ENCODE results near the gene PLSCR3. TPM values are rescaled to one million over a fixed set of nuclear protein-coding genes. Genes with fewer than 3 reads are reported as not detected.
A peak's percentile ranks its signal among the peaks of the same experiment; 100 is the strongest.

PLSCR3 gene
- total RNA-seq, 1 experiment from 2014 or later: 15.2 TPM

DNA sequence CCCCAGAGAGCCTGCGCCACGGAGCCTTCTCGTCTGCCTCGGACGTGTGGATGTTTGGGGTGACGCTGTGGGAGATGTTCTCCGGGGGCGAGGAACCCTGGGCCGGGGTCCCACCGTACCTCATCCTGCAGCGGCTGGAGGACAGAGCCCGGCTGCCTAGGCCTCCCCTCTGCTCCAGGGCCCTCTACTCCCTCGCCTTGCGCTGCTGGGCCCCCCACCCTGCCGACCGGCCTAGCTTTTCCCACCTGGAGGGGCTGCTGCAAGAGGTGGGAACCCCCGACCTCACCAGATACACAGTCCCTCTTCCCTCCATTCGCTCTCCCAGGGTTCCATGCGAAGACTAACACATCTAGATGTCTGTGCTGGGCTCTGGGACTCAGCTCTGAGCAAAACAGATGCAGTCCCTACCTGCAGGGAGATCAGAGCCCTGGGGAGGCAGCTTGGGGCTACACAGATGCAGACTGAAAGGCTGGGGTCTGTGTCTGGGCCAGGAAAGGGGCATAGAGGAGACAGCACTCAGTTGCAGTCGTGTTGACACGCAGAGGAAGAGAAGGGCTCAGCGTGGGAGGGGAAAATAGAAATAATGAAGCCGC lies 9.7 kb downstream of the PLSCR3 start:
- H3K27ac ChIP-seq (ENCODE audit: low read depth, low read length, poor library complexity, severe bottlenecking): no peak overlapping the region
- H3K9me3 ChIP-seq (ENCODE audit: low read depth, low read length, poor library complexity, severe bottlenecking): no peaks in the 10 kb centered on the region
- no peaks in the 10 kb centered on the region for H3K27me3 ChIP-seq (replicated peaks; ENCODE audit: insufficient read depth, low read depth, low read length, poor library complexity)
- DNase-seq (ENCODE audit: low spot score): no peak
- intact Hi-C loops (cut with micrococcal nuclease; ENCODE audit: unreplicated experiment): no loop called here
- POLR2A ChIA-PET (ENCODE audit: low non-redundant PET): no interaction called here
- CTCF ChIA-PET: no interaction called here
- no peaks in the 10 kb centered on the region for H3K4me1 ChIP-seq (ENCODE audit: insufficient read depth, low read length, poor library complexity, severe bottlenecking)
- H3K4me3 ChIP-seq (ENCODE audit: low read depth, low read length, poor library complexity, severe bottlenecking): peak overlapping the region; percentile 44
- H3K36me3 ChIP-seq (ENCODE audit: insufficient read depth, low read length, poor library complexity, severe bottlenecking): no peaks in the 10 kb centered on the region
- BruUV-seq (replicated peaks): no TSS peak
- TF ChIP-seq EZH2 (IDR thresholded peaks at IDR 0.05; ENCODE audit: borderline replicate concordance, low read depth, low read length, poor library complexity, severe bottlenecking): no peak
- TF ChIP-seq, protein P1, sequence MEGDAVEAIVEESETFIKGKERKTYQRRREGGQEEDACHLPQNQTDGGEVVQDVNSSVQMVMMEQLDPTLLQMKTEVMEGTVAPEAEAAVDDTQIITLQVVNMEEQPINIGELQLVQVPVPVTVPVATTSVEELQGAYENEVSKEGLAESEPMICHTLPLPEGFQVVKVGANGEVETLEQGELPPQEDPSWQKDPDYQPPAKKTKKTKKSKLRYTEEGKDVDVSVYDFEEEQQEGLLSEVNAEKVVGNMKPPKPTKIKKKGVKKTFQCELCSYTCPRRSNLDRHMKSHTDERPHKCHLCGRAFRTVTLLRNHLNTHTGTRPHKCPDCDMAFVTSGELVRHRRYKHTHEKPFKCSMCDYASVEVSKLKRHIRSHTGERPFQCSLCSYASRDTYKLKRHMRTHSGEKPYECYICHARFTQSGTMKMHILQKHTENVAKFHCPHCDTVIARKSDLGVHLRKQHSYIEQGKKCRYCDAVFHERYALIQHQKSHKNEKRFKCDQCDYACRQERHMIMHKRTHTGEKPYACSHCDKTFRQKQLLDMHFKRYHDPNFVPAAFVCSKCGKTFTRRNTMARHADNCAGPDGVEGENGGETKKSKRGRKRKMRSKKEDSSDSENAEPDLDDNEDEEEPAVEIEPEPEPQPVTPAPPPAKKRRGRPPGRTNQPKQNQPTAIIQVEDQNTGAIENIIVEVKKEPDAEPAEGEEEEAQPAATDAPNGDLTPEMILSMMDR (conservative IDR thresholded peaks at IDR 0.05; ENCODE audit: low read depth, low read length): no peak

DNA sequence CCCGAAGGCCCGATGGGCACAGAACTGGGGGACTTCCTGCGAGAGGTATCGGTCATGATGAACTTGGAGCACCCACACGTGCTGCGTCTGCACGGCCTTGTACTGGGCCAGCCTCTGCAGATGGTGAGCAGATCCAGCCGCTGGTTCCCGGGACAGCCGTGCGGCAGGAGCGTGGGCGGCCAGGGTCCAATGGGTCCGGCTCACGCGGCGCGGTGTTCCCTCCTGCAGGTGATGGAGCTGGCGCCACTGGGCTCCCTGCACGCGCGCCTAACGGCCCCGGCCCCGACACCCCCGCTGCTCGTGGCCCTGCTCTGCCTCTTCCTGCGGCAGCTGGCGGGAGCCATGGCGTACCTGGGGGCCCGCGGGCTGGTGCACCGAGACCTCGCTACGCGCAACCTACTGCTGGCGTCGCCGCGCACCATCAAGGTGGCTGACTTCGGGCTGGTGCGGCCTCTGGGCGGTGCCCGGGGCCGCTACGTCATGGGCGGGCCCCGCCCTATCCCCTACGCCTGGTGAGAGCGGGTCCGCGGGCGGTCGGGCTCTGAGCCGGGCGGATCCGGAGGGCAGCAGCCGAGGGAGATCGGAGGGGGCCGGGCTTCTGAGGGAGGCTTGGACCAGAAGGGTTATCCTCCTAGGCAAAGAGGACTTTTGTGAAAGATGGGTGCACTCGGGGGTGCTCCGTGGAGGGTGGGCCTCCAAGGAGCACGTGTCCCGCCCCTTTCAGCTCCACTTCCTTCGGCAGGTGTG lies 10.4 kb downstream of the PLSCR3 start:
- Histone ChIP-seq H3K36me3 (ENCODE audit: insufficient read depth, low read length, poor library complexity, severe bottlenecking) (no peaks in the 10 kb centered on the region), H3K9me3 (ENCODE audit: low read depth, low read length, poor library complexity, severe bottlenecking) (no peaks in the 10 kb centered on the region), H3K4me1 (ENCODE audit: insufficient read depth, low read length, poor library complexity, severe bottlenecking) (no peaks in the 10 kb centered on the region), H3K4me3 (ENCODE audit: low read depth, low read length, poor library complexity, severe bottlenecking) (peak overlapping the region; percentile 44), H3K27ac (ENCODE audit: low read depth, low read length, poor library complexity, severe bottlenecking) (no peak overlapping the region), H3K27me3 (replicated peaks; ENCODE audit: insufficient read depth, low read depth, low read length, poor library complexity) (no peaks in the 10 kb centered on the region)
- TF ChIP-seq, protein P1 (conservative IDR thresholded peaks at IDR 0.05; ENCODE audit: low read depth, low read length): no peak
- no peak for TF ChIP-seq EZH2 (IDR thresholded peaks at IDR 0.05; ENCODE audit: borderline replicate concordance, low read depth, low read length, poor library complexity, severe bottlenecking)
- DNase-seq (ENCODE audit: low spot score): peak; percentile 74
- ChIA-PET POLR2A (ENCODE audit: low non-redundant PET) (no interaction called here), CTCF (no interaction called here)
- no TSS peak for BruUV-seq (replicated peaks)
- intact Hi-C loops (cut with micrococcal nuclease; ENCODE audit: unreplicated experiment): no loop called here

DNA sequence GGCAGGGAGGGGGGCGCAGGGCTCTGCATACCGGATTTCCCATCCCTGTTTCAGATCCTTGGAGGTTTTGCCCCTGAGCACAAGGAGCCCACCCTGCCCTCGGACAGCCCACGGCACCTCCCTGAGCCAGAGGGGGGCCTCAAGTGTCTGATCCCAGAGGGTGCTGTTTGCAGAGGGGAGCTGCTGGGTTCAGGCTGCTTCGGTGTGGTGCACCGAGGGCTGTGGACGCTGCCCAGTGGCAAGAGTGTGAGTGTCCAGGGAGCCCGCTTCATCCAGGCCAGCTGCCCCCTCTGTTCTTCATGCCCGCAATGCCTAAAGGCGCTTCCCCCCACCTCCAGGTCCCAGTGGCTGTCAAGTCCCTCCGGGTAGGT lies 11.0 kb downstream of the PLSCR3 start:
- no peak overlapping the region for H3K27ac ChIP-seq (ENCODE audit: low read depth, low read length, poor library complexity, severe bottlenecking)
- no peaks in the 10 kb centered on the region for H3K4me1 ChIP-seq (ENCODE audit: insufficient read depth, low read length, poor library complexity, severe bottlenecking)
- intact Hi-C loops (cut with micrococcal nuclease; ENCODE audit: unreplicated experiment): no loop called here
- DNase-seq (ENCODE audit: low spot score): no peak
- H3K4me3 ChIP-seq (ENCODE audit: low read depth, low read length, poor library complexity, severe bottlenecking): peak overlapping the region; percentile 44
- H3K9me3 ChIP-seq (ENCODE audit: low read depth, low read length, poor library complexity, severe bottlenecking): no peaks in the 10 kb centered on the region
- TF ChIP-seq, protein P1 (conservative IDR thresholded peaks at IDR 0.05; ENCODE audit: low read depth, low read length): no peak
- TF ChIP-seq EZH2 (IDR thresholded peaks at IDR 0.05; ENCODE audit: borderline replicate concordance, low read depth, low read length, poor library complexity, severe bottlenecking): no peak
- POLR2A ChIA-PET (ENCODE audit: low non-redundant PET): no interaction called here
- no peaks in the 10 kb centered on the region for H3K36me3 ChIP-seq (ENCODE audit: insufficient read depth, low read length, poor library complexity, severe bottlenecking)
- CTCF ChIA-PET: no interaction called here
- BruUV-seq (replicated peaks): no TSS peak
- no peaks in the 10 kb centered on the region for H3K27me3 ChIP-seq (replicated peaks; ENCODE audit: insufficient read depth, low read depth, low read length, poor library complexity)

Measured in A673 (cell line).